Dendritic cell treated with granulocyte-macrophage colony-stimulating factor and Interleukin-4, amounts not matched to agents 40 ng/mL and 50 ng/mL, for 4 days (primary cell): ENCODE measurements around the gene SOCS2.
A peak's percentile ranks its signal among the peaks of the same experiment; 100 is the strongest.

Experiments
- H3K27ac Mint-ChIP-seq: one replicate; pipeline ENCODE4 v1.8.0; 2022; ENCODE audit warnings: mild to moderate bottlenecking, mixed read lengths
- H3K27me3 Mint-ChIP-seq: one replicate; pipeline ENCODE4 v1.8.0; 2022; ENCODE audit warnings: mild to moderate bottlenecking, mixed read lengths
- H3K36me3 Mint-ChIP-seq: one replicate; pipeline ENCODE4 v1.8.0; 2022; ENCODE audit warnings: low read depth, mixed read lengths
- H3K4me1 Mint-ChIP-seq: one replicate; pipeline ENCODE4 v1.8.0; 2022; ENCODE audit warnings: low read depth, mixed read lengths
- H3K4me3 Mint-ChIP-seq: one replicate; pipeline ENCODE4 v1.8.0; 2022; ENCODE audit warnings: mild to moderate bottlenecking, moderate library complexity, mixed read lengths
- H3K9me3 Mint-ChIP-seq: one replicate; pipeline ENCODE4 v1.8.0; 2022; ENCODE audit warnings: mixed read lengths
- intact Hi-C: fragments of 100-400 bp; cut with micrococcal nuclease; formaldehyde crosslinking; loops from one replicate; pipeline ENCODE4 v1.15.0; 2022

Gene SOCS2

DNA sequence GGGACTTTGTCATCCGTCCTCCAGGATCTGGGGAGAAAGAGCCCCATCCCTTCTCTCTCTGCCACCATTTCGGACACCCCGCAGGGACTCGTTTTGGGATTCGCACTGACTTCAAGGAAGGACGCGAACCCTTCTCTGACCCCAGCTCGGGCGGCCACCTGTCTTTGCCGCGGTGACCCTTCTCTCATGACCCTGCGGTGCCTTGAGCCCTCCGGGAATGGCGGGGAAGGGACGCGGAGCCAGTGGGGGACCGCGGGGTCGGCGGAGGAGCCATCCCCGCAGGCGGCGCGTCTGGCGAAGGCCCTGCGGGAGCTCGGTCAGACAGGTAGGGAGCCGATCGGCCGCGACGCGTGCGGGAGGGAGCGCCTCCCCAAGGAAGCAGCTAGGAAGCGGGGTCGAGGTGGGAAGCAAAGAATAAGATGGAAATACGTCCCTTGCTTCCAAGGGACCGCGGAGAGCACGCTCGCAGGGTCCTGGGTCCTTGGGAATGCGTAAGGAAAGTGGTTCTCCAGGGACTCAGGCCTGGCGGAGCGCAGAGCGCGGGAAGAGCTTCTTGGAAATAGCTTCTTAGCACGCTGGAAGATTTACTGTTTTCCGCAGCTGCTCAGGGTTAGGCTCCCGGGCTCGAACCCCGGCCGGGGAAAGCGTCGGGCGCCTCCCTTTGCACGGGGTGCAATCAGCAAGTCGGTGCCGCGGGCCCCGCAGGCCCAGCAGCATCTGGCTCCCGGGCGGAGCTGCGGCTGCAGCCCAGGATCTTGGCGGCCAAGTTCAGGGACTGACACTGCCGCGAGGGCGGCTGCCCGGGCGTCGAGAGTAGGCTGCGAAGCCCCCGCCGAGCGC is 457 bp downstream of the SOCS2 start:
- H3K27ac Mint-ChIP-seq: peak overlapping the region; percentile 84
- intact Hi-C loops: loop anchor here (2.0 to 10.0 kb wide), 2 partner anchors 18 to 648 kb away; partner anchors contain the start of gene EEA1
- H3K4me1 Mint-ChIP-seq: peaks cover 30% of the 10 kb centered on the region
- H3K27me3 Mint-ChIP-seq: peaks cover 63% of the 10 kb centered on the region
- peak overlapping the region; percentile 92 for H3K4me3 Mint-ChIP-seq
- no peaks in the 10 kb centered on the region for H3K9me3 Mint-ChIP-seq
- H3K36me3 Mint-ChIP-seq: peaks cover 27% of the 10 kb centered on the region

DNA sequence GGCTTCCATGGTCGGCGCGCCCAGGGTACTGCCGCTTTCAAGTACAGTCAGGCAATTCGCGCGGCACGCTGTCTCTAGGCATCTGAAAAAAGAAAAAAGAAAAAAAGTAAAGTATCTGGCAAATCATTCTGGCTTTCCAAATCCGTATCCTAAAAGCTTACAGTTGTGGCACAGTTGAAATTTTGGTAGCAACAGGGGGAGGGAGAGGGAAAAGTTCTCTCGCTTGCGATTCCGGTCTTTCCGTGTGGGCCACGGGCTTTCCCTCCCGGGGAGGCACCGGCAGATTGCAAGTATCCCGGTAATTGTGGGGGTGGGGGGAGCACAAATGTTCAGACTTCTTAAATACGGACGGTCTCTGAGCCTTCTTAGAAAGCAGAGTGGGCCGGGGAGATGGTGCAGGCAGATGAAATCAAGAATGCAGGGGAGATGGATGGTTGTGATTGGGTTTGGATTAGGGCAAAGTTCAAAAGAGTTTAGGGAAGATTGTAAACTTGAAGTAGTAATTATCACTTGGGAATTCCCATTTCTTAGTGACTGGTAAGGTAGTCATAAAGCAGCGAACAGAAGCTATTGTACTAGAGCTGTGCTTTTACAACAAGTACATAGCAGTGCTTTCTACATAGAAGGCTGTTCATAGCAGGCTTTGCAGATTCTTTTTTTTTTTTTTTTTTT is 1.2 kb downstream of the SOCS2 start:
- Mint-ChIP-seq H3K27me3 (peaks cover 63% of the 10 kb centered on the region), H3K9me3 (no peaks in the 10 kb centered on the region), H3K4me1 (peaks cover 25% of the 10 kb centered on the region), H3K36me3 (peaks cover 28% of the 10 kb centered on the region), H3K4me3 (peak overlapping the region; percentile 92), H3K27ac (peak overlapping the region; percentile 7)
- intact Hi-C loops: loop anchor here (2.0 to 10.0 kb wide), 2 partner anchors 17 to 649 kb away; partner anchors contain the start of gene EEA1

DNA sequence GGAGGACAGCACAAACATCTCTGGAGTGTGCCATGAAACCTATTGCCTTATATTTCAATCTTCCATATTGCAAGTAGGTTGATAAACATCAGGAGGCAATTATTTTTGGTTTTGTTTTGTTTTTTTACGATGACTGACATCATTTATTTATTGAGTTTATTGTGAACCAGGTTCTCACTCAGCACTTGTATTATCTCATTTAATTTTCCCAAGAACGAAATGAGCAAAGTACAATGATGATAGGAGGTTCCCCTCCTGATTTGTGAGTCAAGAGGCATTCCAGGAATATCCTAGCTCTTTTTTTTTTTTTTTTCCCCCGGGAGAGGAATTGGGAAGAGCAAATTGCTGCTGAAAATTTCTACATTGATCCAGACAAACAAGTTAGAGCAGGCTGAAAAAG is 4.7 kb downstream of the SOCS2 start:
- Mint-ChIP-seq H3K27ac (no peak overlapping the region), H3K4me1 (peaks cover 36% of the 10 kb centered on the region), H3K36me3 (peaks cover 22% of the 10 kb centered on the region), H3K4me3 (no peak overlapping the region), H3K9me3 (no peaks in the 10 kb centered on the region), H3K27me3 (peaks cover 81% of the 10 kb centered on the region)
- intact Hi-C loops: loop anchor here (10.0 kb wide), 1 partner anchor 652 kb away; the partner anchor contains the start of gene EEA1

DNA sequence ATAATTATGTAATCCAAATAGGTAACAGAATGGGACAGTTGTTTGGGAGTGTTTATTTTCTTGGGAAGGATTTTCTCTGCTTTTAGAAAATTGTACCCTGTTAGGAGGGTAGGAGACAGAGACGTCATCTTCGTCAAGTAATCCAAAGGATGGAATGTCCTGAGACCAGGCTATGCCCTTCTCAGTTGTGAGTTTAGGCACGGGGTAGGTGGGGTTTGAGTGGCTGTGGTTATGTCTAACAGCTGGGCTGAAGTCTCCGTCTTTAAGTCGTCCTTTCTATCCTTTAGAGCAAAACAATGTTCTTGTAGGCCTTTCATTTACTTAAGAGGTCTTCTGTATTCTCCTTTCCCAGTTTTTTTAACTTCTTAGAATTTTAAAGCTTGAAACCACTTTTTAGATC is 5.7 kb downstream of the SOCS2 start:
- peaks cover 17% of the 10 kb centered on the region for H3K36me3 Mint-ChIP-seq
- intact Hi-C loops: loop anchor here (10.0 kb wide), 1 partner anchor 653 kb away; the partner anchor contains the start of gene EEA1

DNA sequence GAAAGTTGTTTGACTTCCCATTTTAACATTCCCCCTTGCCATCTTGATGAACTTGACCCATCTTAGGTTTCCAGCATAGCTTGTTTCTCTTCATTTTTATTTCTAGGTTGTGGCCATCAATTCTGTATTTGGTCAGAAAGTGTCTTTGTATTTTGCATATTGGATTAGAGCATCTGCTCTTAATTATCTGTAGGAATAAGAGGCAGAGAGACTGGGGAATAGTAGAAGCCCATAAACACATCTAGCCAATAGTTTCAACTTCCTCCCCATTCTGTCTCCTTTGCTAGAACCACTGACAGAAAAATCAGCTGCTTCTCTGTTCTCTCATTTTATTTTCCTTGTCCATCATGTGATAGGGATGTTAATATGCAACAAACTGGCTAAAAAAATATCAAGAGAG is 8.2 kb downstream of the SOCS2 start:
- peaks cover 7% of the 10 kb centered on the region for H3K36me3 Mint-ChIP-seq

More for the DNA sequence above, 5.7 kb downstream of the SOCS2 start:
- Mint-ChIP-seq H3K27me3 (peaks cover 78% of the 10 kb centered on the region), H3K27ac (no peak overlapping the region), H3K9me3 (no peaks in the 10 kb centered on the region), H3K4me1 (peaks cover 29% of the 10 kb centered on the region), H3K4me3 (no peak overlapping the region)

DNA sequence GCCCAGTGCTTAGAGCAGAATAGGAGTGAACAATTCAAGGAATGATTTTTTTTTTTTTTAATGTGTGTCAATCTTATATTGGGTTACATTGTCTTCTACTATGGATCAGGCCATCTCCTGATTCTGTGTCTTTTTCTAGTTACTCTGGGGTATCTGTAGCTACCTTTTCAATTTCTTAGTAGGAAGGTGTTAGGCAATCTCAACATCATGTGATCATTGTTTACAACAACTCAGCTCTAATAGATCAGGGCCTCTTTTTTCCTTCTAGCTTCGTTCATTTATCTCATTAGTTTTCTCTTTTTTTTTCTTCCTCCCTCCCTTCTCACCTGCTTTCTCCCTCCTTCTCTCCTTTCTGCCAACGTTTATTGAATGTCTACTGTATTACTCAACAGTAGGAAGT is 8.9 kb downstream of the SOCS2 start:
- H3K4me3 Mint-ChIP-seq: no peak overlapping the region
- no peaks in the 10 kb centered on the region for H3K9me3 Mint-ChIP-seq
- peaks cover 25% of the 10 kb centered on the region for H3K4me1 Mint-ChIP-seq
- H3K36me3 Mint-ChIP-seq: peaks cover 7% of the 10 kb centered on the region
- H3K27ac Mint-ChIP-seq: no peak overlapping the region
- intact Hi-C loops: no loop called here
- H3K27me3 Mint-ChIP-seq: peaks cover 78% of the 10 kb centered on the region

More for the DNA sequence above, 8.2 kb downstream of the SOCS2 start:
- H3K4me1 Mint-ChIP-seq: peaks cover 24% of the 10 kb centered on the region
- intact Hi-C loops: no loop called here
- peaks cover 80% of the 10 kb centered on the region for H3K27me3 Mint-ChIP-seq
- H3K27ac Mint-ChIP-seq: no peak overlapping the region
- H3K9me3 Mint-ChIP-seq: no peaks in the 10 kb centered on the region
- H3K4me3 Mint-ChIP-seq: no peak overlapping the region

DNA sequence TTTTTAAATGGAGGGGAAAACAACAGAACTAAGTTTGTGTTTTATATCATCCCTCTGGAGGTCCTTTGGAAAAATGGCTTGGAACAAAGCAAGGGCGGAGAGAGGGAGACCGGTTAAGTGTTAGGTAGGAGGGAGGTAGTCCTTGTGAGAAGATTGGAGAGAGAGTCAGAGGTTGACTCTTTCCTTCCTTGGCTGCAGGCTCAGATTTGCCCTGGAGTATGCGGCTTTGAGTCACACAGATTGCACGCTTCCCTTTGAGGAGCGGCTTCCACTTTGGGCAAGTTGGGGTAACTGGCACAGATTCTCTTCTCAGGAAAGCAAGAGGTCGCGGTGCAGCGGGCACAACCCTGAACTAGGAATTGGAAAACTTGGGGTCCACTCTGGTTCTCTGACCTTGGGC is 9.9 kb downstream of the SOCS2 start:
- Mint-ChIP-seq H3K4me1 (peaks cover 25% of the 10 kb centered on the region), H3K27me3 (peaks cover 77% of the 10 kb centered on the region)

DNA sequence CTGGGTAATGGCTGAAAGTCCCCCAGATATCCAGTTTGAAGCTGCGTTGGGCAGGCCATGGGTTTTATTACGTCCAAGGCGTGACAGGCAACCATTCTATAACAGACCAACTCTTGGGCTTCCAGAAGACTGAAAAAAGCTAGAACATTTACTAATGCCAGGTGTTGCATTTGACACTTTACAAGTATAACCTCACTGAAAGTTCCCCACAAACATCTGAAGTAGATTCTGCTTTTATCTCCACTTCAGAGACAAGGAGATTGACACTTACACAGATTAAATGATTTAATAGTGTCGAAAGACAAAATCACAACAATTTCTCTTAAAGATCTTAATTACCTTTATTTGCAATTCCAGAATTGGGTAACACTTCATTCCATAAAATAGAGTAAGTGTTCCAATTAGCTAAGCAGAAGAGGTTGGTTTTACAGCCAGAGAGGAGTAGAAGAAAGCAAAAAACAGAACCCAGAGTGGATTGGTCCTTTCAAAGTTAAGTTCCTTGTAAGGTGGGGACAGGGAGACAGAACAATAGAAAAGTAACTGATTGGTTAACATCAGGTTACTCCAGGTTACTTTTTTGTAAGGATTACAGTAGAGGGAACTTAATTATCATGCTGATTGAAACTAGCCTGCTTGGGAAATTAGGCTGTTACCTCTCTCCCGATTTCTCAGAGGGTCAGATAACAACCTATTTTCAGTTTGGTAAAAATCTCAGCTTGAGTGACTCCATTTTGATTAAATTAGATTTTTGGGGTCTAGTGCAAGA is 11.3 kb downstream of the SOCS2 start:
- Mint-ChIP-seq H3K27ac (no peak overlapping the region), H3K4me3 (no peak overlapping the region), H3K9me3 (no peaks in the 10 kb centered on the region), H3K4me1 (peaks cover 32% of the 10 kb centered on the region), H3K27me3 (peaks cover 70% of the 10 kb centered on the region), H3K36me3 (peaks cover 4% of the 10 kb centered on the region)
- intact Hi-C loops: no loop called here

More for the DNA sequence above, 9.9 kb downstream of the SOCS2 start:
- Mint-ChIP-seq H3K9me3 (no peaks in the 10 kb centered on the region), H3K36me3 (peaks cover 7% of the 10 kb centered on the region), H3K27ac (no peak overlapping the region), H3K4me3 (no peak overlapping the region)
- intact Hi-C loops: no loop called here

DNA sequence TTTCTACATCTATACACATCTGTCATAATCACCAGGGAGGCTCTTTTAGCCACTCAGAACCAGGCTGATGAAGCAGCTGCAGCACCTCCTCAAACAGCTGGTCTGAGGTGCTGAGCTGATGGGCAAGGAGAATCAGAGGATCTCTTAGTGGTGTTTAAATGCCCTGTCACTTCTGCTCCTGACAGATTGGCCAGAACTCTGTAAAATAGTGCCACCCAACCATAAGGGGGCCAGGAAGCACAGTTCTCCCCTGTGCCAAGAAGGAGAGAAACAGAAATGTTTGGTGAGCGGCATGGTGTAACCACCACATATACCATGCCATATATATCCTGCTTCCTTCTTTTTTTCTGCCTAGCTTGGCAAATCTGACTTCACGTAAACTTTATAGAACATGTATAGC is 12.8 kb downstream of the SOCS2 start:
- H3K27ac Mint-ChIP-seq: no peak overlapping the region
- H3K9me3 Mint-ChIP-seq: no peaks in the 10 kb centered on the region
- no peaks in the 10 kb centered on the region for H3K36me3 Mint-ChIP-seq
- no peak overlapping the region for H3K4me3 Mint-ChIP-seq
- H3K4me1 Mint-ChIP-seq: peaks cover 32% of the 10 kb centered on the region
- H3K27me3 Mint-ChIP-seq: peaks cover 69% of the 10 kb centered on the region
- intact Hi-C loops: no loop called here

DNA sequence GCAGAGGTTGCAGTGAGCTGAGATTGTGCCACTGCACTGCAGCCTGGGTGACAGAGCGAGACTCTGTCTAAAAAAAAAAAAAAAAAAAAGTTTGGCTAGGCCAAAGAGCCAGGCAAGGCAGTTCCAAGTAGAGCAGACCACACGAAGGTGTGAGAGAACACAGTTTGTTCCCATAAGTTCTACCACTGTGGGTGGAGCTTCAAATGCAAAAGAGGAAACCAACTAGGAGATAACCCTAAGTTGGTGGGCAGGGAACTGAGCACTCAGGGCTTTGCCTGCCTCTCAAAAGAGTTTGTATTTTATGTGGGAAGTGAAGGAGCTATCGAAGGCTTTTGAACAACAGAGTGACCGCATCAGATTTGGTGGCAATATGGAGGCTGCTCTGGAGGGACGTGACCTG is 15.1 kb downstream of the SOCS2 start:
- H3K4me3 Mint-ChIP-seq: no peak overlapping the region
- no peak overlapping the region for H3K27ac Mint-ChIP-seq
- no peaks in the 10 kb centered on the region for H3K9me3 Mint-ChIP-seq
- peaks cover 64% of the 10 kb centered on the region for H3K27me3 Mint-ChIP-seq
- H3K4me1 Mint-ChIP-seq: peaks cover 24% of the 10 kb centered on the region
- H3K36me3 Mint-ChIP-seq: no peaks in the 10 kb centered on the region
- intact Hi-C loops: no loop called here

DNA sequence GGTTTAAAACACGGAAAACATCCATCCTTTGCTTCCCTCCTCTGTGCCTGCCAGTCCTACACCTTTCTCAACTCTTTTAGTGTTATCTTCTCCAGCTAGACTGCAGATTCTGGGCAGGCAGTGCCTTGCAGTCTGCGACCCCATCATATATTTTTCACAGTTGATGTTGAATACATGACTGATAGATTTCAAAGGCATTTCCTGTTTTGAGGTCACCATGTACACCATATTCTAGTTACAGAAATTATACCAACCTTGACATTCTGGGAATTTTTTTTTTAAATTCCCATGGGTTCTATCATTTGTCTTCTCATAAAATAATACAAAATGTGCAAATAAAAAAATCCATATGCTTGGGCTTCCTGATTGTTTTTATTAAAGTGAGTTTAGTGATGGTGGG is 16.6 kb downstream of the SOCS2 start:
- Mint-ChIP-seq H3K4me1 (peaks cover 24% of the 10 kb centered on the region), H3K4me3 (no peak overlapping the region), H3K27ac (no peak overlapping the region), H3K36me3 (no peaks in the 10 kb centered on the region), H3K27me3 (peaks cover 63% of the 10 kb centered on the region), H3K9me3 (no peaks in the 10 kb centered on the region)
- intact Hi-C loops: no loop called here

DNA sequence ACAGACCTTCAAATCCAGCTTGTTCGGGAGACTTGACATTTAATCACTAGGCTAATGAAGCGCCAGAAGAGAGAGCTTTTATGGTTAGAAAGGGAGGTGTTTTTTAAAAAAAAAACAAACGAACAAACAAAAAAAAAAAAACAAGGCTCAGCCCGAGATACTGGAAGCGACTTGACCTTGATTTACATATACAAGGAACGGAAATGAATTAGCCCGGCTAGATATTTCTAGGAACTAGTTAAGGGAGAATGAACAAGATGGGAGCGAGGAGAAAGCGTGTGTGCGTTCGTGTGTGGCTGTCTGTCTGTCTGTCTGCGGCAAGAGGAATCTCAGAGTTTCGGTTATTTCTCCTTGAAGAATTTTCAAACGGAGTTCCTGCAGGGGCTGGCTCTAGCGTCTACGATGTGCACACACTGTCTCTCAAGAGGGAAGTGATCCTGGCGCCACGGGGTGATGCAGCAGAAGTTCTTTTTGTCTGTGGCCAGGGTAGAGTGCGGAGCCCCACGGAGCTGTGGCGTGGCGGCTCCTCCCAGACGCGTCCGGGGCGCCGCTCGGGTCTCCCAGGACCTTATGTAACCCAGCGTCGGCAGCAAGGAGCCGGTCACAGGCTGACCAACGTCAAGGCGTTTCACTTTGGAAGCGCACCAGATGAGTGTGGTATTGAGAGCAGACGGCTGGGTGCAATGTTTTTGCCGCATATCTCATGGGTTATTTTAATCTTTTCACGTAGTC is 18.8 kb downstream of the SOCS2 start:
- H3K27ac Mint-ChIP-seq: peak overlapping the region; percentile 95
- no peaks in the 10 kb centered on the region for H3K9me3 Mint-ChIP-seq
- intact Hi-C loops: loop anchor here (2.0 to 5.0 kb wide), 2 partner anchors 19 to 86 kb away; partner anchors contain the start of genes CRADD and SOCS2
- peaks cover 60% of the 10 kb centered on the region for H3K27me3 Mint-ChIP-seq
- peak overlapping the region; percentile 77 for H3K4me3 Mint-ChIP-seq
- H3K4me1 Mint-ChIP-seq: peaks cover 16% of the 10 kb centered on the region
- no peaks in the 10 kb centered on the region for H3K36me3 Mint-ChIP-seq
